HepG2 (cell line): ENCODE results near the gene MTR. TPM values are rescaled to one million over a fixed set of nuclear protein-coding genes. Genes with fewer than 3 reads are reported as not detected.

Experiments
- ARNT2 ChIP-seq: sonication (generic); formaldehyde crosslinking; IDR thresholded peaks from 2 replicates; pipeline ENCODE4 v1.8.0; 2022; ENCODE audit warnings: mild to moderate bottlenecking, low read depth, missing genetic modification reagents, moderate library complexity
- BORCS8-MEF2B ChIP-seq: sonication (generic); formaldehyde crosslinking; IDR thresholded peaks from 2 replicates; pipeline ENCODE4 v1.8.0; 2022; ENCODE audit warnings: mild to moderate bottlenecking, missing genetic modification reagents
- CENPBD1 ChIP-seq: sonication (generic); formaldehyde crosslinking; IDR thresholded peaks from 2 replicates; pipeline ENCODE4 v1.8.0; 2022; ENCODE audit warnings: missing genetic modification reagents, low read depth, mild to moderate bottlenecking, borderline replicate concordance
- CERS6 ChIP-seq: sonication (generic); formaldehyde crosslinking; IDR thresholded peaks from 2 replicates; pipeline ENCODE4 v1.5.0; 2020; ENCODE audit warnings: missing genetic modification reagents
- HOXA3 ChIP-seq: sonication (generic); formaldehyde crosslinking; IDR thresholded peaks from 2 replicates; pipeline ENCODE4 v1.5.0; 2020; ENCODE audit warnings: missing genetic modification reagents
- IKZF5 ChIP-seq: IDR thresholded peaks from 2 replicates; pipeline ENCODE4 v1.6.1; 2018; ENCODE audit warnings: missing genetic modification reagents, mild to moderate bottlenecking, missing compliant biosample characterization
- MTA1 ChIP-seq: sonication (generic); formaldehyde crosslinking; IDR thresholded peaks from 2 replicates; pipeline ENCODE4 v1.4.0; 2020; ENCODE audit warnings: missing genetic modification reagents, mild to moderate bottlenecking, borderline replicate concordance
- NAIF1 ChIP-seq: sonication (generic); formaldehyde crosslinking; IDR thresholded peaks from 2 replicates; pipeline ENCODE4 v1.5.0; 2020; ENCODE audit warnings: mild to moderate bottlenecking, missing genetic modification reagents, borderline replicate concordance
- NFE2L1 ChIP-seq: sonication (generic); formaldehyde crosslinking; IDR thresholded peaks from 2 replicates; pipeline ENCODE4 v1.4.0; 2020; ENCODE audit warnings: missing genetic modification reagents, mild to moderate bottlenecking, borderline replicate concordance
- NRL ChIP-seq: sonication (generic); formaldehyde crosslinking; IDR thresholded peaks from 2 replicates; pipeline ENCODE4 v1.5.0; 2020; ENCODE audit warnings: missing genetic modification reagents, mild to moderate bottlenecking, moderate library complexity, borderline replicate concordance
- RNF219 ChIP-seq: sonication (generic); formaldehyde crosslinking; IDR thresholded peaks from 2 replicates; pipeline ENCODE4 v1.5.0; 2020; ENCODE audit warnings: mild to moderate bottlenecking, missing genetic modification reagents
- TEAD2 ChIP-seq: sonication (generic); formaldehyde crosslinking; IDR thresholded peaks from 2 replicates; pipeline ENCODE4 v1.9.0; 2021; ENCODE audit warnings: missing genetic modification reagents
- ZBTB44 ChIP-seq: sonication (generic); formaldehyde crosslinking; IDR thresholded peaks from 2 replicates; pipeline ENCODE4 v1.4.0; 2020; ENCODE audit warnings: missing genetic modification reagents
- ZNF276 ChIP-seq: sonication (generic); formaldehyde crosslinking; IDR thresholded peaks from 2 replicates; pipeline ENCODE4 v1.4.0; 2020; ENCODE audit warnings: mild to moderate bottlenecking, low read depth, missing genetic modification reagents
- ZNF501 ChIP-seq: sonication (generic); formaldehyde crosslinking; IDR thresholded peaks from 2 replicates; pipeline ENCODE4 v1.5.1; 2020; ENCODE audit warnings: mild to moderate bottlenecking, moderate library complexity, missing genetic modification reagents
- ZNF770 ChIP-seq: sonication (generic); formaldehyde crosslinking; IDR thresholded peaks from 2 replicates; pipeline ENCODE4 v1.5.0; 2020; ENCODE audit warnings: mild to moderate bottlenecking, missing genetic modification reagents
- ZNF780A ChIP-seq: sonication (generic); formaldehyde crosslinking; IDR thresholded peaks from 2 replicates; pipeline ENCODE4 v1.8.0; 2022; ENCODE audit warnings: mild to moderate bottlenecking, missing genetic modification reagents, moderate library complexity
- polyA plus RNA-seq, 8 experiments: library from polyadenylated mRNA; depleted of rRNA in 3 of 8; stranded (reverse) in 7 of 8; unstranded in 1 of 8; fragments of >200 nt; fragmentation: Illumina TruSeq in 4 of 8; extraction: Trizol in 4 of 8; gene quantifications; 2 replicates each; pipeline versions ENCODE4 v1.2.1 to v1.2.3, GENCODE V29; 2011 to 2016; ENCODE audit warnings: low read depth in 4 of 8, missing spikeins in 1 of 8, mixed read lengths in 1 of 8; ENCODE audit not compliant: insufficient read depth in 1 of 8
- total RNA-seq, 5 experiments: library from RNA; depleted of rRNA; stranded (reverse); fragments of >200 nt; fragmentation: Illumina TruSeq; extraction: Trizol; gene quantifications; 2 replicates each; pipeline ENCODE4 v1.2.3, GENCODE V29; 2016; ENCODE audit warnings: low read depth in 1 of 5

MTR gene
- total and polyA plus RNA-seq, 2 of the 13 experiments (the other 11 are each of a cell fraction or from before 2014, with no cell fraction given): 16.3 to 36.1 TPM

GRCh38 chr1:236795035-236795756, at the start of gene MTR (continued):
- TF ChIP-seq NAIF1 (CRISPR knock-in tag): no peak; the same call in 1 of the 2 replicates
- TF ChIP-seq CERS6 (CRISPR knock-in tag): peak; percentile 92; the same call in 1 of the 2 replicates
- peak; percentile 91; the same call in 1 of the 2 replicates for TF ChIP-seq TEAD2
- TF ChIP-seq ZNF780A (CRISPR knock-in tag): no peak
- TF ChIP-seq ARNT2 (CRISPR knock-in tag): peak; percentile 89
- TF ChIP-seq ZBTB44 (CRISPR knock-in tag): 0 out of 2 replicates have a peak, but pooled peaks have one; percentile 52
- peak; percentile 25; the same call in 1 of the 2 replicates for TF ChIP-seq NFE2L1 (CRISPR knock-in tag)
- peak; percentile 93 for TF ChIP-seq ZNF501 (CRISPR knock-in tag)
- TF ChIP-seq CENPBD1 (CRISPR knock-in tag): no peak
- peak; percentile 87 for TF ChIP-seq NRL (CRISPR knock-in tag)
- TF ChIP-seq MTA1 (CRISPR knock-in tag): peak; percentile 54; the same call in 1 of the 2 replicates
- no peak; the same call in 1 of the 2 replicates for TF ChIP-seq ZNF276 (CRISPR knock-in tag)
- peak; percentile 58; the same call in 1 of the 2 replicates for TF ChIP-seq IKZF5
- peak; percentile 66 for TF ChIP-seq ZNF770
- peak; percentile 43 for TF ChIP-seq HOXA3
- no peak for TF ChIP-seq RNF219 (CRISPR knock-in tag)
- peak; percentile 95; the same call in 1 of the 2 replicates for TF ChIP-seq BORCS8-MEF2B
